Panc1 (cell line): ENCODE measurements around the gene LIPH. TPM values are rescaled to one million over a fixed set of nuclear protein-coding genes. Genes with fewer than 3 reads are reported as not detected.

Experiments used
- ATAC-seq: fragments of 200-7000 bp; cut with Tn5 transposase; 2 replicates; pipeline ENCODE4 v1.9.1; 2020; ENCODE audit warnings: mild to moderate bottlenecking, moderate library complexity
- BruUV-seq: library from RNA; stranded (reverse); fragments of 400-500 nt; replicated peaks from 2 replicates; lab custom pipeline; 2021; lab: Mats Ljungman, UMichigan
- CTCF ChIA-PET: fragments of 300-600 bp; sonication (Branson Sonifier 250); formaldehyde crosslinking; loops from one replicate; lab custom pipeline; 2022; ENCODE audit warnings: antibody characterized with exemption; lab: Charles Lee
- POLR2A ChIA-PET: fragments of 300-600 bp; sonication (Branson Sonifier 250); formaldehyde crosslinking; loops from one replicate; lab custom pipeline; 2022; ENCODE audit warnings: antibody characterized with exemption; lab: Charles Lee
- DNase-seq: peaks from one replicate; pipeline ENCODE4 v3.0.0-alpha.2; 2010; ENCODE audit warnings: low read depth, low spot score
- H3K27ac ChIP-seq: 2 replicates; pipeline ENCODE4 v1.5.1; 2011; ENCODE audit warnings: mild to moderate bottlenecking, low read length, inconsistent platforms
- H3K27me3 ChIP-seq: fragments of 200-500 bp; sonication (Bioruptor generic); 2 replicates; pipeline ENCODE4 v1.6.0; 2014; ENCODE audit warnings: low read length, inconsistent platforms; ENCODE audit not compliant: control insufficient read depth, insufficient read depth
- H3K36me3 ChIP-seq: fragments of 200-500 bp; sonication (Bioruptor generic); 2 replicates; pipeline ENCODE4 v1.5.1; 2014; ENCODE audit warnings: inconsistent platforms, mild to moderate bottlenecking, low read length, moderate library complexity; ENCODE audit not compliant: control insufficient read depth, insufficient read depth
- H3K4me1 ChIP-seq: 2 replicates; pipeline ENCODE4 v1.5.1; 2011; ENCODE audit warnings: inconsistent platforms, mild to moderate bottlenecking, low read length, moderate library complexity; ENCODE audit not compliant: control insufficient read depth, insufficient read depth
- H3K4me3 ChIP-seq, 2 experiments: 2 replicates each; pipeline ENCODE4 v1.5.1; 2011 to 2012; ENCODE audit warnings: low read depth in 2 of 2, low read length in 2 of 2, mild to moderate bottlenecking in 2 of 2, inconsistent platforms in 1 of 2, moderate library complexity in 1 of 2
- H3K9me3 ChIP-seq: fragments of 200-500 bp; sonication (Bioruptor generic); 2 replicates; pipeline ENCODE4 v1.5.1; 2014; ENCODE audit warnings: low read depth, mild to moderate bottlenecking, inconsistent platforms, low read length, moderate library complexity; ENCODE audit not compliant: control insufficient read depth, insufficient read depth
- CTCF ChIP-seq: fragments of 450-650 bp; IDR thresholded peaks from 2 replicates; pipeline ENCODE4 v1.5.1; 2017; ENCODE audit warnings: mild to moderate bottlenecking
- POLR2AphosphoS5 ChIP-seq: IDR thresholded peaks from 2 replicates; pipeline ENCODE4 v1.6.1; 2012; ENCODE audit warnings: mild to moderate bottlenecking, low read depth, low read length, moderate library complexity
- REST ChIP-seq, 2 experiments: IDR thresholded peaks; 2 replicates each; pipeline ENCODE4 v1.6.1; 2011 to 2012; ENCODE audit warnings: low read depth in 2 of 2, control low read depth in 1 of 2, low read length in 1 of 2, mild to moderate bottlenecking in 1 of 2, moderate library complexity in 1 of 2; ENCODE audit not compliant: insufficient read depth in 1 of 2
- SIN3A ChIP-seq: IDR thresholded peaks from 2 replicates; pipeline ENCODE4 v1.6.1; 2012; ENCODE audit warnings: low read depth, mild to moderate bottlenecking, low read length, moderate library complexity, borderline replicate concordance; ENCODE audit not compliant: insufficient read depth
- TCF7L2 ChIP-seq: IDR thresholded peaks from 2 replicates; pipeline ENCODE4 v1.6.1; 2011; ENCODE audit warnings: mild to moderate bottlenecking, low read depth, low read length, inconsistent platforms
- in situ Hi-C: cut with HindIII; loops from 2 replicates; pipeline ENCODE4 v1.10.0; 2016; ENCODE audit warnings: low sequenced_read_pairs, low pct_unique_long_range_greater_than_20kb
- intact Hi-C: fragments of 100-400 bp; cut with micrococcal nuclease; formaldehyde crosslinking; loops from one replicate; pipeline ENCODE4 v1.10.0; 2022; ENCODE audit not compliant: unreplicated experiment
- total RNA-seq: library from RNA; stranded (reverse); gene quantifications from one replicate; pipeline ENCODE4 v1.2.1, GENCODE V29; 2021; ENCODE audit not compliant: unreplicated experiment

Gene LIPH
- total RNA-seq, 1 experiment from 2014 or later, result 19.9 TPM

- Histone ChIP-seq H3K4me1 (no peaks in the 10 kb centered on the region), H3K27ac (no peak overlapping the region), H3K36me3 (no peaks in the 10 kb centered on the region), H3K9me3 (no peaks in the 10 kb centered on the region), H3K4me3 (no peak overlapping the region), H3K27me3 (no peaks in the 10 kb centered on the region)
- POLR2A ChIA-PET, result no interaction called here
- CTCF ChIA-PET, result no interaction called here
- ATAC-seq (no peak), DNase-seq (no peak)
- no peak for TF ChIP-seq POLR2AphosphoS5
- TF ChIP-seq TCF7L2, result no peak
- TF ChIP-seq REST (IDR thresholded peaks at IDR 0.05; ENCODE audit: insufficient read depth in 1 of 2, low read depth in 2 of 2, low read length in 1 of 2), result no peak
- TF ChIP-seq SIN3A, result no peak
- TF ChIP-seq CTCF, result no peak
- intact Hi-C loops (no loop called here), in situ Hi-C loops (no loop called here)
- BruUV-seq, result no TSS peak
These were observed 95.0 kb downstream of the LIPH start for GRCh38 chr3:185457376-185457775.

Other genes with a start within 250 kb of the LIPH start
- 26.6 TPM for gene MAP3K13, start 189.5 kb downstream of the LIPH start, total RNA-seq
- gene TMEM41A, start 53.6 kb downstream of the LIPH start, total RNA-seq, result 30.2 TPM
- 52.7 TPM for gene SENP2, start 33.7 kb upstream of the LIPH start, total RNA-seq